ENCODE data around the gene KTN1.

Gene KTN1

GRCh38 chr14:55731881-55732498, 152.0 kb downstream of the KTN1 start:
- H3K4me1 ChIP-seq (ENCODE audit: control insufficient read depth, insufficient read depth, low read length) = peaks cover 22% of the 10 kb centered on the region
- no peaks in the 10 kb centered on the region for H3K9me3 ChIP-seq (ENCODE audit: control insufficient read depth, low read length)
- H3K4me3 ChIP-seq (ENCODE audit: low read length) = no peak overlapping the region
- H3K36me3 ChIP-seq (ENCODE audit: control insufficient read depth, insufficient read depth, low read length) = no peaks in the 10 kb centered on the region
- H3K27me3 ChIP-seq (ENCODE audit: control insufficient read depth, insufficient read depth, low read length) = no peaks in the 10 kb centered on the region
- H3K9ac ChIP-seq (ENCODE audit: low read length) = no peak overlapping the region

- Histone ChIP-seq H3K36me3 (ENCODE audit: control insufficient read depth, insufficient read depth, low read length) (no peaks in the 10 kb centered on the region), H3K27me3 (ENCODE audit: control insufficient read depth, insufficient read depth, low read length) (no peaks in the 10 kb centered on the region), H3K4me1 (ENCODE audit: control insufficient read depth, insufficient read depth, low read length) (peaks cover 22% of the 10 kb centered on the region), H3K4me3 (ENCODE audit: low read length) (no peak overlapping the region), H3K9me3 (ENCODE audit: control insufficient read depth, low read length) (no peaks in the 10 kb centered on the region), H3K9ac (ENCODE audit: low read length) (no peak overlapping the region)
These were observed 153.6 kb downstream of the KTN1 start for GRCh38 chr14:55733599-55733998.
